K562 (cell line): ENCODE data around the gene LRP2. TPM values are rescaled to one million over a fixed set of nuclear protein-coding genes. Genes with fewer than 3 reads are reported as not detected.

Experiments
- DACH1 ChIP-seq: fragments of 450-650 bp; IDR thresholded peaks from 2 replicates; pipeline ENCODE4 v1.6.1; 2018; ENCODE audit not compliant: partially characterized antibody
- ELF4 ChIP-seq: fragments of 450-650 bp; formaldehyde crosslinking; IDR thresholded peaks from 2 replicates; pipeline ENCODE4 v1.4.0; 2022; ENCODE audit warnings: missing genetic modification characterization
- EP300 ChIP-seq: IDR thresholded peaks from 2 replicates; pipeline ENCODE4 v1.6.1; 2012; ENCODE audit warnings: low read length, improper control_type of control experiment
- ETV6 ChIP-seq, 3 experiments: fragments of 150-350 bp in 1 of 3; sonication (generic) in 1 of 3; formaldehyde crosslinking in 1 of 3; IDR thresholded peaks; 2 replicates each; pipeline versions ENCODE4 v1.6.1 to v1.8.0; 2014 to 2022; ENCODE audit warnings: borderline replicate concordance in 2 of 3, low read depth in 2 of 3, antibody characterized with exemption in 1 of 3, low read length in 1 of 3, mild to moderate bottlenecking in 1 of 3, missing genetic modification reagents in 1 of 3
- EWSR1 ChIP-seq: fragments of 450-650 bp; IDR thresholded peaks from 2 replicates; pipeline ENCODE4 v1.6.1; 2018; ENCODE audit warnings: borderline replicate concordance, mild to moderate bottlenecking, low read depth, moderate library complexity; ENCODE audit not compliant: partially characterized antibody
- FOSL1 ChIP-seq: fragments of 200-800 bp; sonication (Bioruptor generic); conservative IDR thresholded peaks from 2 replicates; pipeline ENCODE4 v1.6.1; 2016; ENCODE audit warnings: missing genetic modification characterization, missing compliant biosample characterization
- HNRNPK ChIP-seq: fragments of 200-400 bp; formaldehyde crosslinking; IDR thresholded peaks from one replicate; pipeline ENCODE4 v1.6.1; 2018; ENCODE audit warnings: mild to moderate bottlenecking, low read depth, low read length; ENCODE audit not compliant: poor library complexity, severe bottlenecking
- IFI16 ChIP-seq: fragments of 250-450 bp; sonication (Bioruptor Pico); IDR thresholded peaks from 2 replicates; pipeline ENCODE4 v2.1.2; 2022; ENCODE audit warnings: mild to moderate bottlenecking, inconsistent platforms
- NR2F6 ChIP-seq: fragments of 450-650 bp; formaldehyde crosslinking; IDR thresholded peaks from 2 replicates; pipeline ENCODE4 v1.4.0; 2020; ENCODE audit warnings: mild to moderate bottlenecking
- PHTF2 ChIP-seq: fragments of 250-450 bp; sonication (Bioruptor Pico); IDR thresholded peaks from 2 replicates; pipeline ENCODE4 v1.5.0; 2021; ENCODE audit warnings: mild to moderate bottlenecking
- RBM15 ChIP-seq: fragments of 200-400 bp; formaldehyde crosslinking; IDR thresholded peaks from 2 replicates; pipeline ENCODE4 v1.6.1; 2018; ENCODE audit warnings: mild to moderate bottlenecking, low read length, moderate library complexity; ENCODE audit not compliant: insufficient read depth
- SMAD1 ChIP-seq: fragments of 150-350 bp; IDR thresholded peaks from 2 replicates; pipeline ENCODE4 v1.6.1; 2014; ENCODE audit warnings: low read length, low read depth; ENCODE audit not compliant: partially characterized antibody
- SMARCC2 ChIP-seq: fragments of 450-650 bp; IDR thresholded peaks from 2 replicates; pipeline ENCODE4 v1.6.1; 2017; ENCODE audit warnings: antibody characterized with exemption, moderate library complexity, mild to moderate bottlenecking, low read depth
- TCF7 ChIP-seq: sonication (generic); IDR thresholded peaks from 2 replicates; pipeline ENCODE4 v1.6.1; 2016; ENCODE audit warnings: antibody characterized with exemption, borderline replicate concordance
- YBX1 ChIP-seq: fragments of 450-650 bp; IDR thresholded peaks from 2 replicates; pipeline ENCODE4 v1.7.1; 2016; ENCODE audit warnings: mild to moderate bottlenecking
- ZBTB8A ChIP-seq: fragments of 450-650 bp; IDR thresholded peaks from 2 replicates; pipeline ENCODE4 v1.6.1; 2018; ENCODE audit warnings: mild to moderate bottlenecking, moderate library complexity; ENCODE audit not compliant: partially characterized antibody
- ZC3H8 ChIP-seq: fragments of 450-650 bp; IDR thresholded peaks from 2 replicates; pipeline ENCODE4 v1.6.1; 2017
- ZNF316 ChIP-seq: fragments of 450-650 bp; IDR thresholded peaks from 2 replicates; pipeline ENCODE4 v1.6.1; 2016
- ZNF384 ChIP-seq: IDR thresholded peaks from 2 replicates; pipeline ENCODE4 v1.6.1; 2012; ENCODE audit warnings: low read depth, low read length, improper control_type of control experiment
- ZNF445 ChIP-seq: fragments of 250-450 bp; sonication (Bioruptor Pico); IDR thresholded peaks from 2 replicates; pipeline ENCODE4 v1.4.0; 2020; ENCODE audit warnings: low read depth, mild to moderate bottlenecking, moderate library complexity
- polyA plus RNA-seq, 8 experiments: library from polyadenylated mRNA; depleted of rRNA in 4 of 8; stranded (reverse) in 5 of 8; unstranded in 3 of 8; fragments of >200 nt; fragmentation: Nextera tagmentation in 2 of 8; fragmentation: Illumina TruSeq in 1 of 8; extraction: Ambion mirVana in 2 of 8; extraction: Trizol in 1 of 8; gene quantifications; 2 replicates each; pipeline versions ENCODE4 v1.2.1 to v1.2.3, GENCODE V29; 2011 to 2014; ENCODE audit warnings: inconsistent platforms in 1 of 8, missing spikeins in 1 of 8
- total RNA-seq, 7 experiments: library from RNA; depleted of rRNA in 6 of 7; stranded (reverse); fragments of >200 nt in 6 of 7; fragmentation: Illumina TruSeq in 2 of 7; extraction: Trizol in 2 of 7; gene quantifications; 2 replicates each; pipeline versions ENCODE4 v1.2.1 to v1.2.3, GENCODE V29; 2011 to 2021; ENCODE audit warnings: low replicate concordance in 1 of 7
- TF ChIP-seq, protein P1 (sequence below): fragments of 450-650 bp; IDR thresholded peaks from 2 replicates; pipeline ENCODE4 v1.6.1; 2016; ENCODE audit warnings: antibody characterized with exemption

Gene LRP2
- total and polyA plus RNA-seq, 9 of the 15 experiments (the other 6 are each of a cell fraction or from before 2014, with no cell fraction given) = 0.04 to 0.18 (median 0.11) TPM; not detected in 1

DNA sequence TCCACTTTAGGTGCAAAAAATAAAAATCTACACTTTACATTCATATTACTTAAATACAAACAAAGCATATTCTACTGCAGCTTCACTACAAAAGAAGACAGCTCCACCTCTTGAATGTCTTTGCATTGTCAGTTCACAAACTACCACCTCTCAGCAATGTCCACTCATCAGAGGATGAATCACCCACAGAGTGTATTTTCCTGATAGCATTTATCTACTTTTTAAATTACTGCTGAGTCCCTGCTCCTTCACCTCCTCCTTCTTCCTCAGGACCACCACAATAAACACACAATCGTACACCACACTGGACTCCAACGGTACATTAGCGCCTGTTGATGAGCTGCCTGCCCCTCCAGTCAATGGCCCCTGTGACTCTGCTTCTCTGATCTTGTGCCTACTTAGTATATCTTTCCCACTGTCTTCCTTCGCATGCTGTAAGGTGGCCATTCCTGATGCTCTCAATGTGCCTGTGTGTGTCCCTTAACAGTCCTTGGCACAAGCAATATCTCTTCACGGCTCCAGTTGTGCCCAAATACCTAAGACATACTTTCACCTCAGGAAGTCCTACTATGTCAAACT lies 172.0 kb downstream of the LRP2 start (continued):
- no peak for TF ChIP-seq HNRNPK
- TF ChIP-seq ZC3H8 = no peak
- 0 out of 2 replicates have a peak, but pooled peaks have one; percentile 64 for TF ChIP-seq SMARCC2
- no peak for TF ChIP-seq ZNF445 (CRISPR knock-in tag)
- TF ChIP-seq NR2F6 = no peak
- TF ChIP-seq EP300 = peak; percentile 85
- TF ChIP-seq ZBTB8A = no peak
- TF ChIP-seq RBM15 = no peak
- peak; percentile 49 for TF ChIP-seq ZNF316
- no peak for TF ChIP-seq SMAD1
- TF ChIP-seq ZNF384 = no peak
- no peak for TF ChIP-seq PHTF2 (CRISPR knock-in tag)
- no peak for TF ChIP-seq EWSR1
- TF ChIP-seq FOSL1 = peak; percentile 99
- no peak for TF ChIP-seq DACH1
- TF ChIP-seq ELF4 = no peak
- TF ChIP-seq TCF7 = no peak
- no peak for TF ChIP-seq YBX1
- TF ChIP-seq, protein P1, sequence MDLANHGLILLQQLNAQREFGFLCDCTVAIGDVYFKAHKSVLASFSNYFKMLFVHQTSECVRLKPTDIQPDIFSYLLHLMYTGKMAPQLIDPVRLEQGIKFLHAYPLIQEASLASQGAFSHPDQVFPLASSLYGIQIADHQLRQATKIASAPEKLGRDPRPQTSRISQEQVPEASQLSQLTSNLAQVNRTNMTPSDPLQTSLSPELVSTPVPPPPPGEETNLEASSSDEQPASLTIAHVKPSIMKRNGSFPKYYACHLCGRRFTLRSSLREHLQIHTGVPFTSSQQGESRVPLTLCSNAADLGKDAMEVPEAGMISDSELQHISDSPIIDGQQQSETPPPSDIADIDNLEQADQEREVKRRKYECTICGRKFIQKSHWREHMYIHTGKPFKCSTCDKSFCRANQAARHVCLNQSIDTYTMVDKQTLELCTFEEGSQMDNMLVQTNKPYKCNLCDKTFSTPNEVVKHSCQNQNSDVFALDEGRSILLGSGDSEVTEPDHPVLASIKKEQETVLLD = peak; percentile 19; the same call in 1 of the 2 replicates
- TF ChIP-seq IFI16 = no peak
- no peak for TF ChIP-seq ETV6 (IDR thresholded peaks at IDR 0.05; ENCODE audit: borderline replicate concordance in 1 of 2, low read depth in 2 of 2, low read length in 1 of 2)
- TF ChIP-seq ETV6 (CRISPR knock-in tag; IDR thresholded peaks at IDR 0.05; ENCODE audit: borderline replicate concordance) = no peak
